ENCODE results near the gene PPP2CA.
"Not testable (repeated sequence)": the region's sequence is repeated elsewhere in the genome, so short reads cannot be mapped to it uniquely, and the experiment has no call there.

PPP2CA gene

DNA sequence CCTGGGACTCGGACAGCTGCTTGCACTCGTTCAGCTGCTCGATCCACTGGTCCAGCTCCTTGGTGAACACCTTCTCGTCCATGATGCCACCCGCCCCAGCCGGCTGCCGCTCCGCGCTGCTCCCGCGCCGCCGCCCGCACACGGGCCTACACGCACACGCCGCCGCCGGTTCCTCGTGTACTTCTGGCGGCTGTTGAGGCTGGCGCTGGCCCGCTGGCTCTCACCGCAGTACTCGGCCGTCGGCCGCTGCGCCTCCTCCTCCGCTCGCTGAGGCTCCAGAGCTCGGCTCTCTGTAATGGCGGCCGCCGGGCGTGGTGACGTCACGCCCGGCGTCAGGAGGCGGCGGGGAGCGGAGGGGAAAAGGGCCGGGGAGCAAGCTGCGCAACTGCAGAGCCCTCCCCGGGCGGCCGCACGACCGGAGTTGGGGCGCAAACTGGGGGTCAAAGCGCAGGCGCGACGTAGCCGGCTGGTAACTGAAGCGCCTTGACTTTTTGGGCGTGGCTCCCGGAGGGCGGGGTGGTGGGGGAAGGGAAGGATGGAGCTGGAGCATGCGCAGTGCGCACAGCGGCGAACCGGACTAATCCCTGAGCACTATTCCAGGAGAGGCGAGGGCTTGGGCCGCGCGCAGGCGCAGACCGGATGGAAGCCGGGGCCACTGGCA is at the start of gene PPP2CA:
PPP2CA (minus strand) TSS at position 294 of the 661 bp plus-strand sequence; CDS start at position 82, 212 bp downstream.
- DNase-seq (ENCODE audit: low read depth): peak; percentile 99

DNA sequence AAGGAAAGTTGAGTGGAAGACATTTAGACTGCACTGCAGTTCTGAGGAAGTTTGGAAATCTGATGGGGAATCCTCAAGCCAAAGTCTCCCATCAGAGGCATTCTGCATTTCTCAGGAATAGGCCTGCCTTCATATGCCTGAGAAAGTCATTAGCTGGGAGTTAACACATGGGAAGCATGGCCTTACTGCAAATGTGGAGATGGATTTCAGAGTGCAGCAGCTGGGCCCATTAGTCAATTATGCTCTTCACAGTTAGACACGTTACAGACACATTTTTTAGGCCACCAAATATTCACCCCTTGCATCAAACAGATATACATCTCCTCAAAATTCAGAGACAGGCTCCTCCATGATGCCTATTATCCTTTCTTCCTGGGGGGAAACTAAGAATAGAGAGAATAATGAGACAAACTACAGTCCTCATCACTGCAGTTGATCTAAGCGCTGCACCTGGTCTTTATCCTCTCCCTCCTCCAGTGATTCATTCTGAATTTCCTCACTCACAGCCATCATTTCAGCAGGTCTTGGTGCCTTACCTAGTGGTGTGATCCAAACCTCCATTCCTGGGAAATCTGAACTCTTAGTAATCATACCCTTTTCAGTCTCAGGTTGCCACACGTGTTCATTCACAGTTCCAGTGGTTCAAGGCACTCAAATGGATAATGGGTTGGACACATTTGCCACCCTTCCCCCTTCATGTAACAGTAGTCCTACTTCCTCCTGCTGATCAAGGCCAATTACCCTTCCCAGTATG is 47.9 kb upstream of the PPP2CA start:
- DNase-seq (ENCODE audit: low read depth): no peak

DNA sequence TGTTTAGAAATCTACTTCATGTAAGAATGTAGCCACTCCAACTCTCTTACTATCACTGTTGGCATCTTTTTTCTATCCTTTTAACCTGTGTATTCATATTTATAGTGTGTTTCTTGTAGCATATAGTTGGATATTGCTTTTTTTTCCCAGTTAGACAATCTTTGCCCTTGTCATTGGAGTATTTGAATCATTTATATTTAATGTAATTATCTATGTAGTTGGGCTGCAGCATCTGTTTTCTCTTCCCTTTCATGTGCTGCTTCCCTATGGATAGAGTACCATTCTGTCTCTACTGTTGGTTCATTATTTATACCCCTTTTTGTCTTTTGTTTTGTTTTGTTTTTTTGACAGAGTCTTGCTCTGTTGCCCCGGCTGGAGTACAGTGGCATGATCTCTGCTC is 45.2 kb upstream of the PPP2CA start:
- no peak for DNase-seq (ENCODE audit: low read depth)

DNA sequence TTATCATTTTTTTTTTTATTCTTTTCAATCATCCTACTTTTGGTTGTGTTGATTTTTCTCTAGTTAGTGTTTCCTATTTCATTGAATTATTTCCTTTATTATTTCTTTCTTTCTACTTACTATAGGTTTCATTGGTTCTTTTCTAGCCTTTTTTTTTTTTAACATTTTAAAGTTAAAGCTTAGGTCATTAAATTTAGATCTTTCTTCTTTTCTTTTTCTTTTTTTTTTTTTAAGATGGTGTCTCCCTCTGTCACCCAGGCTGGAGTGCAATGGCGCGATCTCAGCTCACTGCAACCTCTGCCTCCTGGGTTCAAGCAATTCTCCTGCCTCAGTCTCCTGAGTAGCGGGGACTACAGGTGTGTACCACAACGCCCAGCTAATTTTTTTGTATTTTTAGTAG is 43.0 kb upstream of the PPP2CA start:
- DNase-seq (ENCODE audit: low read depth): no peak

DNA sequence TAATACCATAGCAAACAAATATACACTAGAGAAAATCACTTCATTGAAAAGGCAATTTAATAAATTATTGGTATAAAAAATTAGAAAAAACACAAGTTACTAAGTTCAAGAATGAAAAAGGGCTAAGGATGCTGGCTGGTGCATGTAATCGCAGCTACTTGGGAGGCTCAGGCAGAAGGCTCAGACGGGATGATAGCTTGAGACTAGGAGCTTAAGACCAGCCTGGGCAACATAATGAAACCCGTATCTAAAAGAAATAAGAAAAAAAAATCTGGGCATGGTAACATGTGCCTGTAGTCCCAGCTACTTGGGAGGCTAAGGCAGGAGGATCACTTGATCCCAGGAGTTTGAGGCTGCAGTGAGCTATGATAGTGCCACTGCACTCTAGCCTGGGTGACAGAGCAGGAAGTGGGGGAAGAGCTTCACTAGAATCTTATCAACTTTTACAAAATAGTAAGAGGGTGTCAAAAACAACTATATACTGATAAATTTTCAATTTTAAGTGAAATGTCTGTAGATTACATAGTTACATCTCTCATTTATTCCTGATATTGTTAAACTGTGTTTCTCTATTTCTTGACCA is 42.2 kb upstream of the PPP2CA start:
- no peak for DNase-seq (ENCODE audit: low read depth)

DNA sequence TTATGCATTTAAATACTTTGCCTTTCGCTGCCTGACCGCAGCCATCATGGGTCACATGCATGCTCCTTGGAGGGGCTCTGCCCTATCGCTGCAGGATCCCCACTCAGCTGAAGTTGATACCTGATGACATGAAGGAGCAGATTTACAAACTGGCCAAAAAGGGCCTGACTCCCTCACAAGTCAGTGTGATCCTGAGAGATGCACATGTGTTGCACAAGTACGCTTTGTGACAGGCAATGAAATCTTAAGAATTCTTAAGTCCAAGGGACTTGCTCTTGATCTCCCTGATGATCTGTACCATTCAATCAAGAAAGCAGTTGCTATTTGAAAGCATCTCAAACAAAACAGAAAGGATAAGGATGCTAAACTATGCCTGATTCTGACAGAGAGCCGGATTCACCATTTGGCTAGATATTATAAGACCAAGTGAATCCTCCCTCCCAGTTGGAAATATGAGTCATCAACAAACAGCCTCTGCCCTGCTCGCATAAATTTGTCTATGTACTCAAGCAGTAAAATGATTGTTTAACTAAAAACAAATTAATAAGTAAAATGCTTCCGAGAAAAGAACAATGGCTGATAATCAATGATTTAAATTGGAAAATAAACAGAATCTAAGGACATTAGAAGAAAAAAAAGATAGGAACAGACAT is 41.6 kb upstream of the PPP2CA start:
- DNase-seq (ENCODE audit: low read depth): no peak

DNA sequence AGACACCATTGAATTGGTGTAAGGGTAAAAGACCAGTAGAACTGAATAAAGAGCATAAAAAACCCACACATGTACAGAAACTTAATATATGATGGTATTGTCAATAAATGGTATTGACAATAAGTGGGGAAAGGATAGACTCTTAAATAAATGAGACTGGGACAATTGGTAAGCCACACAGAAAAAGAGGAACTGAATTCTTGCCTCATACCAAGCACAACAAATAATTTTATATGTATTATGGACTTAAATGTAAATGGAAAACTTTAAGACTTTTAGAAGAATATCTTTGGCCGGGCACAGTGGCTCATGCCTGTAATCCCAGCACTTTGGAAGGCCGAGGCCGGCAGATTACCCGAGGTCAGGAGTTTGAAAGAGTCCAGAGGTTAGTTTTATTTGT is 37.9 kb upstream of the PPP2CA start:
- DNase-seq (ENCODE audit: low read depth): no peak

DNA sequence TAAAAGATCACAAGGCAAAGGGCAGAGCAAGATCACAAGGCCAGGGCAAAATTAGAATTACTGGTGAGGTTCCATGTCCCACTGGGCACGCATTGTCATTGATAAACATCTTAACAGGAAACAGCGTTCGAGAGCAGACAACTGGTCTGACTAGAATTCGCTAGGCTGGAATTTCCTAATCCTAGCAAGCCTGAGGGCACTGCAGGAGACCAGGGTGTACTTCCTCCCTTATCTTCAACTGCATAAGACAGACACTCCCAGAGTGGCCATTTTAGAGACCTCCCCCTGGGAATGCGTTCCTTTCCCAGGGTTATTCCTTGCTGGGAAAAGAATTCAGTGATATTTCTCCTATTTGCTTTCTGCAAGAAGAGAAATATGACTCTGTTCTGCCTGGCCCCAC is 36.8 kb upstream of the PPP2CA start:
- DNase-seq (ENCODE audit: low read depth): not testable (repeated sequence)

DNA sequence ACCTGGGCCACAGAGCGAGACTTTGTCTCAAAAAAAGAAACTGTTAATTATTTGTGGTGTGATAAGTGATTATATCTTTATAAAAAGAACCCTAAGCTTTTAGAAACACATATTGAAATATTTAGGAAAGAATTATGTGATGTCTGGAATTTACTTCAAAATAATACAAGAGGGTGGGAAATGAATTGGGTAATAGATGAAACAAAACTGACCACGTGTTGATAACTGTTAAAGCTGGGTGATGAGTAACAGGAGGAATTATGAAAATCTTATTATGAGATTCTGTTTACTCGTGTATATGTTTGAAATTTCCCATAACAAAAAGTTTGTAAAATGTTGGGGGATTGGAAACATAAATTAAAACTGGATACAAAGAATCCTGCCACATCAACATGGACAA is 33.0 kb upstream of the PPP2CA start:
- DNase-seq (ENCODE audit: low read depth): no peak

DNA sequence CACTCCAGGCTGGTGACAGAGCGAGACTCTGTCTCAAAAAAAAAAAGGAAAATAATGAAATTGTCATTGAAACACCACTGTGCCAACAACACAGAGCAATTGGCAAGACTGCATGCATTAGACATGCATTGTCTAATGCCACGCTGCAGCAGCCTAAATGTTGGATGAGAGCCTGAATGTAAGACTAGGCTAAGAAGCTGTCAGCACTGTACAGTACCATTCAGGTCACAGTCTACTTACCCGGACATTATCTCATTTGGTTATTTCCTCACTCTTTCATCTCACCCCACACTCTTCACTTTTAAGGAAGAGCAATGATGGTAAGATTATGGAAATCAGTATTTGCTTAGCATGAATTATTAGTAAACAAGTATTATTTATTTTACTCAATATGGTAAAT is 31.3 kb upstream of the PPP2CA start:
- no peak for DNase-seq (ENCODE audit: low read depth)

DNA sequence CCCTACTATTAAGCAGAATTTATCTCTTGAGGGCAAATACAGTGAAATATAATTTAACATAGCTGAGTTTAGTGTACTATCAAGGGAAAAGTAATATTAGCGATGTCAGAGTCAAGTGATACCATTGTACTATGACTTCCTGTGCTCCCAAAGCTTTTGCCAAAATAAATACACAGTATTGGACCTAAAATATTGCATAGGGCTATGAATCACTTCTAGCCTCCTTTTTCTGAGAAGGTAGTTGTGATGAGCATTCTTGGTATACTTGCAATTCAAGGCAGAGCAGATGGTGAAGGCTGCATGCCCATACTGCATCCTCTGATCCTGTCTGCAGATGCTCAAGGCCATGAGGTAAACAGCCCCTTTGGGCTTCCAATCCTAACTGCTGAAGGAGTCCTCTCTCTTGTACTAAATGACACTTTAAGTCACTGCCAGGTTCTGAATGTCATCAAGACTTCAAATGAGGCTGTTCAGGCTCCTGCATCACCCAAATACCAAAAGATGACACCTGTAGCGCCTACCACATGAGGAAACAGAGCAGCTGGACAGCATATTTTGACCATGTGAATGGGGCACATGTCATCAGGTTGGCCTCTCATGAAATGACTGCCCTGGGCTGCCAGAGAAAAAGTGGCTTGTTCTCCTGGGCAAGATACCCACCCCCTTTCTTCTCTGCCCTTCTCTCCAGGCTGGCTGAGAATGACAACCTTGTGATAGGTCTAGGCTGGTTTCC is 29.7 kb upstream of the PPP2CA start:
- no peak for DNase-seq (ENCODE audit: low read depth)

DNA sequence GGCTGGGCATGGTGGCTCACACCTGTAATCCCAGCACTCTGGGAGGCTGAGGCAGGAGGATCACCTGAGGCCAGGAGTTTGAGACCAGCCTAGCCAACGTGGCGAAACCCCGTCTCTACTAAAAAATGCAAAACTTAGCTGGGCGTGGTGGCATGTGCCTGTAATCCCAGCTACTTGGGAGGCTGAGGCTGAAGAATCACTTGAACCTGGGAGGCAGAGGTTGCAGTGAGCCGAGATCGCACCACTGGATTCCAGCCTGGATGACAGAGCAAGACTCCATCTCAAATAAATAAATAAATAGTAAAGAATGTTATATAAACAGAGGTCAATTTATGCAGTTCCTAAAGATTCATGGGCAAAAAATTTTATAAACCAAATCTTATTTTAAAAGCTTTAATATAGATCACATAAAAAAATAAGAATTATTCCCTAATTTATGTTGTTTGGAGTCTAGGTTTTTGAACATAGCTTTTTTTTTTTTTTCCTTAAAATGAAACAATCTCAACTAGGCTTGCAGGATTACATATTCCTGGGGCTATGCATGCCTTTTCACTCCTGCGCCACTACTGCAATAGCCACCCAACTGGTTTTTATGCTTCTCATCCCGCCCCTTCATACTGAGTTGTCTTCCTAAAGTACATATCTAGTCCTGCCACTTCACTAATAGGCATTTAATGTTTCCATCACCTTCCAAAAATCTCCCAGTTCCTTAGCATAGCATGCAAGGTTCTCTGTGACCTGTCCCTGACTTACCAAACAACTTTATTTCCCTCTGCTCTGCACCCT is 27.7 kb upstream of the PPP2CA start:
- DNase-seq (ENCODE audit: low read depth): not testable (repeated sequence)

DNA sequence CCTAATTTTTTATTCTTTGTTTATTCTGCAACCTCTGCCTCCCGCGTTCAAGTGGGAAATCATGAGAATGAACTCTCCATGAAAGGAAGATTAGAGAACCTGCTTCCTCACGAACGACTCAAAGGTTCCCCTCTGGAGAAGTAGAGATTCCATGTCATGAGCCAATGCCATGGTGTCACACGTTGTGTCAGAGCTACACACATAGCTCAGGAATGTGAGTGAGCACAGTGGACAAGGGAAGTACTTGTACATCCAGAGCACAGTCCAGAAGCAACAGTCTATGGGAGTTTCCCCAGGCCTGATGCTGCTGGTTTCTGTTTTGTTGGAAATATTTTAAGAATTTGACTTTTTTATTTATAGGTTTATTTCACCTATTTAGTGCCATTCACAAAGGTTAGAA is 26.8 kb upstream of the PPP2CA start:
- no peak for DNase-seq (ENCODE audit: low read depth)

DNA sequence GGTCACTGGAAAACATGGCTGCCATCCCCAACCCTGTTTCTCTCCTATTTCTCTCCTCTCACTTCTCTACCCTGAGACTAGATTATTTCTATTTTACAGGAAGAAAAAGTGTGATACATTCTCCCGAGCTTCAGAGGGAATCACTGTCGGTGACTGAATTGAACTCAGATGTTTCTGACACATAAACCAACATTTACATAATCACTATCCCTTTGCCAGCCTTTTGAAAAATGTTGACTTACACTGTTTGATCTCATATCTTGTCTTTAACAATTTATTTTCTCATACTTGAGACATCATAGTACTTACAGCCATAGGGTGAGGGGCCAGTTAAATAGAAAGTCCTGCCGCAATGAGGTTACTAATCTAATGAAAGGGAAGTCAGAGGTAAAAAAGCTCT is 25.1 kb upstream of the PPP2CA start:
- DNase-seq (ENCODE audit: low read depth): no peak

DNA sequence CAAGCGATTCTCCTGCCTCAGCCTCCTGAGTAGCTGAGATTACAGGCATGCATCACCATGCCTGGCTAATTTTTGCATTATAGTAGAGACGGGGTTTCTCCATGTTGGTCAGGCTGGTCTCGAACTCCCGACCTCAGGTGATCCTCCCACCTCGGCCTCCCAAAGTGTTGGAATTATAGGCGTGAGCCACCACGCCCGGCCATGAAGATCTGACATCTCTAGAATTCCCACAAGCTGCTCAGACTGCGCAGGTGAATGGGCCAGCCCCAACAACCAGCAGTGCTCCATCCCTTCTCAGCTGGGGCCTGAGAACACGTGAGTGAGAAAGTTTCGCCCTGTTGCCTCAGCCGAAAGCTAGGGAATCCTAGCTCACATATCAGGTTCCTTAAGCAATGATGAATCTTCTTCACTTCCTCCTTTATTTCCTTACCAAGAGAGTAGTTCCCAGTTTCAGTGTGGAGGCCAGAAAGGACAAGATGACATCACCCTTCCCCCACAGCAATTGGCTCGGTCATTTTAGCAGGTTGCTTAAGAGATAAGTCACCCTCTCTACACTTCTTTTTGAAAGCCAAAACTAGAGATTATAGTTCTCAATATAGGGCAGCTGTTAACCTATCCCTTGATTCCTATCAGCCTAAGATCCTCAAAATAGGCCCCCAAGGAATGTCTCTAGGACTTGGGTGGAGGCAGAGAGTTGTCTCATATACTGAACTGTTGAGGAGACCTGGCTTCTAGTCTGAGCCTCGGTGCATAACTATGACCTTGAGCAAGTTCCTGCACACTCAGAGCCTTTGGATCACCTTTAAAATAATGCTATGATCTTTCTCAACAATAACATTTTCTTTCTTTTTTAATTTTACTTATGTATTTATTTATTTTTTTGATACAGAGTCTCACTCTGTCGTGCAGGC is 23.9 kb upstream of the PPP2CA start:
- DNase-seq (ENCODE audit: low read depth): peak; percentile 41

DNA sequence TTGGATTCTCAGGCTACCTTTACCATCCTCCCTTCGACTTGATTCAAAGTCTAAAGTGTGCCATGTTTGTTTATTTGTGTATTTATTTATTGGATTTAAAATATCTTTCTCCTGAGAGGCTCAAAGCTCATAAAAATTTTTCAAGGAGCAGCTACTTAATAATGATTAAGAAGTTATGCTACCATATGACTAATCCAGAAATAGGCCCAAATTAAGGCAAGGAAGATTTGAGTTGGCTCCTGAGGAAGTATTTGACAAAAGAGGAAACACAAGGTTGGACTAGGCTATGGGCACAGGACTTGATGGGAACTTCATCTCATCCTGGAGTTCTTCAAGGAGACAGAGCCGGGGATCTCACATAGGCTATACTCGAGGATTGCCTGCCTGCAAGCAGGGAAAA is 22.4 kb upstream of the PPP2CA start:
- DNase-seq (ENCODE audit: low read depth): no peak

DNA sequence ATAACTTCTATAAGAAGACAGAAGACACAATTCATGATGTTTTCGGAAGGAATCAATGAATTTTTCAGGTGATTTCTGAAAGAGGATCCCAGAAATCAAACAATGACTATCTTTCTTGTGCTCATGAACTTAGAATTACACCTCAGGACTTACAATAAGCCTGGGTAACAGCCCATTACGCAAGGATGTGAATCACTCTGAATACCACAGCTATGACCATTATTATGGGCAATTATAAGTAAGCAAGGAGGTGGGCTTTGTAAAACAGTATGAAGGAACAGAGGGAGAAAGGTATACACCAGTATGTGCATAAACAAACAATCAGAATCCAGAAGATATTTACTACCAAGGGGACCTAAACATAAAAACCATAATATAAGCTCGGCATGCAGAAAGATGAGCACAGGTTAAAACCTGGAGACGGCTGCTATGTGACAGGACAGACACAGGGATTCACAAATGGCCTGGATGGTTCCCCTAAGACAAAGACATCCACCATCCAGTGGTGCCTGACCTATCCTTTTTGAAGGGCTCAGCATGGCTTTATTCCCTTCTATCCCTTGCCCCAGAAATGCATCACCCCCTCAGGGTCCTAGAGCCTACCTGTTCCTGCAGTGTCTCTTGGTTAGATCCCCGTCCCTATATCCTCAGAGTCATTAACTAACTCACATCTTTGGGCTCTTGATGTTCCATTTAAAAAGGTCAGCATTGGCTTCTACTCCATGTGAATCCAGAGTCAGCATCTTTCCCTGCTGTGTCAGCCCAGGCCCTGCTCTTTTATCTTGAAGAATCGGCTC is 21.8 kb upstream of the PPP2CA start:
- DNase-seq (ENCODE audit: low read depth): no peak

DNA sequence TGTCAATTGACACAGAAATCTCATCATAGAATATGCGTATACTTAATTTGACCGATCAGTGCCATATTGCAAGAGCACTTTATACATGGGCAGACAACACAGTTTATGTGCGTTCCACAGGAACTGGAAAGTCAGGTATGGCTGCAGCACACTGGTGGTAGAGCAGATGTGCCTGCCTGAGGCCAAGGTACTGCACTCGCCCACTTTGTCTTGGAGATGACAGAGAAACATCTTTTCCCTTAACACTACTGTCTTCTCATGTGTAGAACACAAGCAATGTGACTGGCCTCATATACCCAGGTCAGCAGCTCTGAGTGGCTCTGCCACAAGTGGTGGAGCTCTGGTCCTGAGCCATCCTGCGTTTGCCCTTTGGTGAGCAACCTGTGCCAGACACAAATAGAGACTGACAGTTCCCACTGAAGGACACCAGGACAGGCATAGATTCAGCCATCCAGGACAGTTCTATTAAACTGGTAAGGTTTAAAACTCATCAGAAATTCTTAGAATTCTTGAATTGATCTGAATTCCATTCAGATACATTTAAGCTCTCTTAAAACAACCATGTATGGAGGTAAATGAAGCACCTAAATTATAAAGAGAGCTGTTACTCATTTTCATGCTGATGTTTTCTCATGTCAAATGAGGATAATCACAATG is 21.0 kb upstream of the PPP2CA start:
- no peak for DNase-seq (ENCODE audit: low read depth)

DNA sequence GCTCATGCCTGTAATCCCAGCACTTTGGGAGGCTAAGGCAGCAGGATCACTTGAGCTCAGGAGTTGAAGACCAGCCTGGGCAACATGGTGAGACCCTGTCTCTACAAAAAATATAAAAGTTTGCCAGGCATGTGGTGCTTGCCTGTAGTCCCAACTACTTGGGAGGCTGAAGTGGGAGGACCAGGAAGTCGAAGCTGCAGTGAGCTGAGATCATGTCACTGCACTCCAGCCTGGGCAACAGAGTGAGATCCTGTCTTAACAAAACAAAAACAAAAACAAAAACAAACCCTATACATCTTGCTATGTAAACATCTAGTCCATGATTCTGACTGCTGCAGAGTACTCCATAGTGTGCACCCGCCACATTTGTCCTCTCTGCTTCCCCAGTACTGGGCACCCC is 19.8 kb upstream of the PPP2CA start:
- no peak for DNase-seq (ENCODE audit: low read depth)

Data from fibroblast of the conjunctiva (primary cell).